HCT116 (cell line): ENCODE measurements around the gene DOK7. TPM values are rescaled to one million over a fixed set of nuclear protein-coding genes. Genes with fewer than 3 reads are reported as not detected.

Source experiments
- ATAC-seq: fragments of 200-7000 bp; cut with Tn5 transposase; 2 replicates; pipeline ENCODE4 v1.9.1; 2020; ENCODE audit warnings: mild to moderate bottlenecking, moderate library complexity
- BruUV-seq: library from RNA; stranded (reverse); fragments of 400-500 nt; replicated peaks from 2 replicates; lab custom pipeline; 2021; lab: Mats Ljungman, UMichigan
- CTCF ChIA-PET: fragments of 300-600 bp; sonication (Branson Sonifier 250); formaldehyde crosslinking; loops from one replicate; lab custom pipeline; 2021; ENCODE audit warnings: antibody characterized with exemption; lab: Charles Lee
- POLR2A ChIA-PET: fragments of 300-600, 350-600 bp; sonication (Branson Sonifier 250); formaldehyde crosslinking; loops from one replicate; lab custom pipeline; 2021; ENCODE audit warnings: antibody characterized with exemption; lab: Charles Lee
- RAD21 ChIA-PET, 2 experiments: fragments of 300-600 bp; sonication (Branson Sonifier 250); formaldehyde crosslinking; loops; one replicate each; lab custom pipeline; 2023; ENCODE audit warnings: low total read pairs in 2 of 2; ENCODE audit not compliant: uncharacterized antibody in 2 of 2, unreplicated experiment in 2 of 2, low non-redundant PET in 1 of 2; lab: Charles Lee
- DNase-seq: peaks from one replicate; pipeline ENCODE4 v3.0.0-alpha.2; 2010; ENCODE audit warnings: low read depth, low spot score
- H2AFZ ChIP-seq: fragments of 200-600 bp; shearing (Covaris generic), sonication (generic); 2 replicates; pipeline ENCODE4 v1.6.1; 2017; ENCODE audit warnings: low read depth, mixed run types, mixed read lengths, antibody characterized with exemption, low read length; ENCODE audit not compliant: poor library complexity, severe bottlenecking
- H3K27ac ChIP-seq: 2 replicates; pipeline ENCODE4 v1.5.1; 2012; ENCODE audit warnings: low read depth, low read length
- H3K27me3 ChIP-seq: fragments of 200-600 bp; sonication (generic); 2 replicates; pipeline ENCODE4 v1.6.1; 2016; ENCODE audit warnings: mixed run types, low read length, mixed read lengths; ENCODE audit not compliant: insufficient read depth
- H3K36me3 ChIP-seq, 2 experiments: fragments of 200-500 bp in 1 of 2; fragments of 200-600 bp in 1 of 2; sonication (Bioruptor generic) in 1 of 2; sonication (generic) in 1 of 2; 2 replicates each; pipeline versions ENCODE4 v1.5.1 to v1.6.1; 2014 to 2016; ENCODE audit warnings: low read length in 2 of 2, inconsistent platforms in 1 of 2, mixed read lengths in 1 of 2, mixed run types in 1 of 2; ENCODE audit not compliant: insufficient read depth in 2 of 2, control insufficient read depth in 1 of 2
- H3K4me1 ChIP-seq, 2 experiments: fragments of 200-600 bp in 1 of 2; sonication (generic) in 1 of 2; 2 replicates each; pipeline versions ENCODE4 v1.5.1 to v1.6.1; 2012 to 2017; ENCODE audit warnings: low read length in 2 of 2, inconsistent platforms in 1 of 2, mild to moderate bottlenecking in 1 of 2, mixed read lengths in 1 of 2, mixed run types in 1 of 2, moderate library complexity in 1 of 2; ENCODE audit not compliant: insufficient read depth in 2 of 2, control insufficient read depth in 1 of 2
- H3K4me2 ChIP-seq: fragments of 200-600 bp; sonication (generic); 2 replicates; pipeline ENCODE4 v1.6.1; 2017; ENCODE audit warnings: mixed run types, low read length, mixed read lengths
- H3K4me3 ChIP-seq, 2 experiments: fragments of 200-600 bp in 1 of 2; sonication (generic) in 1 of 2; replicated peaks in 1 of 2; 2 replicates each; pipeline ENCODE4 v1.5.1; 2011 to 2016; ENCODE audit warnings: low read length in 2 of 2, control low read depth in 1 of 2, low read depth in 1 of 2, mild to moderate bottlenecking in 1 of 2, mixed read lengths in 1 of 2, mixed run types in 1 of 2
- H3K79me2 ChIP-seq: fragments of 200-600 bp; sonication (generic); 2 replicates; pipeline ENCODE4 v1.6.1; 2017; ENCODE audit warnings: mild to moderate bottlenecking, mixed run types, low read length, moderate library complexity, mixed read lengths; ENCODE audit not compliant: insufficient read depth
- H3K9ac ChIP-seq: fragments of 200-600 bp; sonication (generic); 2 replicates; pipeline ENCODE4 v1.6.1; 2016; ENCODE audit warnings: low read length, mixed read lengths
- H3K9me2 ChIP-seq: fragments of 200-600 bp; sonication (generic), shearing (Covaris generic); 2 replicates; pipeline ENCODE4 v1.6.1; 2017; ENCODE audit warnings: mixed run types, mild to moderate bottlenecking, moderate library complexity; ENCODE audit not compliant: insufficient read depth
- H3K9me3 ChIP-seq, 2 experiments: fragments of 200-500 bp in 1 of 2; fragments of 200-600 bp in 1 of 2; sonication (Bioruptor generic) in 1 of 2; sonication (generic) in 1 of 2; 2 replicates each; pipeline ENCODE4 v1.6.1; 2014 to 2017; ENCODE audit warnings: low read length in 2 of 2, mixed read lengths in 2 of 2, inconsistent platforms in 1 of 2, low read depth in 1 of 2, mild to moderate bottlenecking in 1 of 2, mixed run types in 1 of 2, moderate library complexity in 1 of 2; ENCODE audit not compliant: control insufficient read depth in 1 of 2, insufficient read depth in 1 of 2
- H4K20me1 ChIP-seq: fragments of 200-600 bp; sonication (generic), shearing (Covaris generic); 2 replicates; pipeline ENCODE4 v1.6.1; 2017; ENCODE audit warnings: mixed run types, mild to moderate bottlenecking, moderate library complexity; ENCODE audit not compliant: insufficient read depth
- CEBPB ChIP-seq: IDR thresholded peaks from 2 replicates; pipeline ENCODE4 v1.6.1; 2012; ENCODE audit warnings: low read depth
- ELF1 ChIP-seq: IDR thresholded peaks from 2 replicates; pipeline ENCODE4 v1.6.1; 2012; ENCODE audit warnings: low read depth, borderline replicate concordance
- EZH2 ChIP-seq: fragments of 200-600 bp; sonication (generic); IDR thresholded peaks from 2 replicates; pipeline ENCODE4 v1.6.1; 2017; ENCODE audit warnings: antibody characterized with exemption, mixed run types
- FOSL1 ChIP-seq: IDR thresholded peaks from 2 replicates; pipeline ENCODE4 v1.6.1; 2012; ENCODE audit warnings: low read depth
- MAX ChIP-seq: IDR thresholded peaks from 2 replicates; pipeline ENCODE4 v1.6.1; 2012
- REST ChIP-seq: IDR thresholded peaks from 2 replicates; pipeline ENCODE4 v1.6.1; 2012; ENCODE audit warnings: low read depth
- SRF ChIP-seq: IDR thresholded peaks from 2 replicates; pipeline ENCODE4 v1.6.1; 2012; ENCODE audit warnings: low read depth
- ZNF274 ChIP-seq: fragments of 200-500 bp; sonication (Bioruptor generic); IDR thresholded peaks from 2 replicates; pipeline ENCODE4 v1.6.1; 2014; ENCODE audit warnings: mild to moderate bottlenecking, low read depth, low read length, inconsistent platforms
- intact Hi-C: fragments of 100-400 bp; cut with micrococcal nuclease; formaldehyde crosslinking; loops from 2 replicates; pipeline ENCODE4 v1.10.0; 2022
- total RNA-seq: library from RNA; stranded (reverse); gene quantifications from one replicate; pipeline ENCODE4 v1.2.1, GENCODE V29; 2021; ENCODE audit not compliant: unreplicated experiment

DOK7 gene
- total RNA-seq, 1 experiment from 2014 or later = 2.4 TPM

GRCh38 chr4:3480528-3481112, 17.5 kb downstream of the DOK7 start (continued):
- TF ChIP-seq REST = no peak
- TF ChIP-seq EZH2 = no peak
- TF ChIP-seq FOSL1 = no peak
- no peak for TF ChIP-seq SRF
- TF ChIP-seq MAX = no peak
- no peak for TF ChIP-seq CEBPB
- no peak for TF ChIP-seq ELF1
- no peak for TF ChIP-seq ZNF274

GRCh38 chr4:3481113-3481531, 18.0 kb downstream of the DOK7 start:
- no peaks in the 10 kb centered on the region for H3K36me3 ChIP-seq
- H3K4me1 ChIP-seq = peaks cover 21 to 32% of the 10 kb centered on the region in 2 experiments
- no peak overlapping the region for H2AFZ ChIP-seq
- no peak overlapping the region for H3K4me2 ChIP-seq
- no TSS peak for BruUV-seq
- no peaks in the 10 kb centered on the region for H3K9me3 ChIP-seq
- H3K9me2 ChIP-seq = no peaks in the 10 kb centered on the region
- no peak for DNase-seq
- H3K27ac ChIP-seq = peak overlapping the region; percentile 8; the same call in 1 of the 2 replicates
- RAD21 ChIA-PET = interaction anchor here (0.6 to 1.1 kb wide), 4 partner anchors 135 to 303 kb away, joined by 3 to 6 read pairs (median 4); no protein-coding TSS in a partner anchor
- intact Hi-C loops = no loop called here
- TF ChIP-seq SRF (no peak), EZH2 (no peak)
- TF ChIP-seq, all 23 proteins: peak for 0
- no peaks in the 10 kb centered on the region for H3K27me3 ChIP-seq
- H3K79me2 ChIP-seq = no peaks in the 10 kb centered on the region
- ChIA-PET POLR2A (interaction anchor here (1.1 kb wide), 1 partner anchor 26 kb away, joined by 3 read pairs; no protein-coding TSS in a partner anchor), CTCF (interaction anchor here (0.6 to 2.3 kb wide), 14 partner anchors 9 to 461 kb away, joined by 3 to 19 read pairs (median 4); partner anchors contain the start of gene DOK7)
- H3K4me3 ChIP-seq = no peak overlapping the region
- no peak overlapping the region for H3K9ac ChIP-seq
- ATAC-seq = peak; percentile 15
- no peaks in the 10 kb centered on the region for H4K20me1 ChIP-seq
